Uterus (tissue), 4 donors: ENCODE results near the gene NEK9. TPM values are rescaled to one million over a fixed set of nuclear protein-coding genes. Genes with fewer than 3 reads are reported as not detected.

ENCODE experiments used
- DNase-seq, 2 donors: peaks; one replicate each; pipeline ENCODE4 v3.0.0-alpha.2; 2019 to 2020
- H3K27ac ChIP-seq, 2 donors: fragments of 200-600 bp; sonication (generic); 1 replicate in 1 of 2; 2 replicates in 1 of 2; pipeline ENCODE4 v1.5.1; 2016 to 2018
- H3K27me3 ChIP-seq, 2 donors: fragments of 200-600 bp; sonication (generic); one replicate each; pipeline ENCODE4 v1.5.1; 2018 to 2019; ENCODE audit warnings: control low read depth in 1 of 2
- H3K36me3 ChIP-seq, 2 donors: fragments of 200-600 bp; sonication (generic); one replicate each; pipeline ENCODE4 v1.5.1; 2019; ENCODE audit warnings: control low read depth in 1 of 2
- H3K4me1 ChIP-seq, 2 donors: fragments of 200-600 bp; sonication (generic); one replicate each; pipeline ENCODE4 v1.5.1; 2018 to 2019; ENCODE audit warnings: control low read depth in 1 of 2
- H3K4me3 ChIP-seq, 2 donors: fragments of 200-600 bp; sonication (generic); 1 replicate in 1 of 2; 2 replicates in 1 of 2; pipeline ENCODE4 v1.5.1; 2018 to 2019; ENCODE audit warnings: mild to moderate bottlenecking in 1 of 2
- H3K9me3 ChIP-seq, 2 donors: fragments of 200-600 bp; sonication (generic); one replicate each; pipeline ENCODE4 v1.5.1; 2019; ENCODE audit warnings: control low read depth in 1 of 2
- POLR2A ChIP-seq, 2 donors: fragments of 450-650 bp; IDR thresholded peaks; one replicate each; pipeline ENCODE4 v1.6.1; 2016; ENCODE audit warnings: antibody characterized with exemption in 2 of 2, mild to moderate bottlenecking in 1 of 2, moderate library complexity in 1 of 2
- intact Hi-C: fragments of 100-400 bp; cut with DNase I; formaldehyde crosslinking; loops from one replicate; pipeline ENCODE4 v1.15.1; 2023; ENCODE audit warnings: low total_unique reads
- small RNA-seq: library from RNA; depleted of rRNA; stranded (forward); fragments of <200 nt; gene quantifications from one replicate; pipeline ENCODE3, GENCODE V24; 2016
- total RNA-seq, 4 donors: library from RNA; depleted of rRNA in 3 of 4; stranded (reverse); fragments of >200 nt in 3 of 4; gene quantifications; one replicate each; pipeline versions ENCODE4 v1.1.0 to v1.2.4, GENCODE V29; 2014 to 2023
- TF ChIP-seq, protein P1 (sequence below), 4 experiments: fragments of 200-600 bp in 2 of 4; fragments of 450-650 bp in 2 of 4; sonication (generic) in 2 of 4; IDR thresholded peaks; one replicate each; pipeline ENCODE4 v1.5.1; 2016 to 2019; ENCODE audit warnings: antibody characterized with exemption in 4 of 4, mild to moderate bottlenecking in 2 of 4, moderate library complexity in 1 of 4
- donor health status: DM: yes; HTN: yes; CAD: no.

The NEK9 gene
- total RNA-seq, 4 donors from 2014 or later: 51.2 to 115 (median 71.4) TPM

DNA sequence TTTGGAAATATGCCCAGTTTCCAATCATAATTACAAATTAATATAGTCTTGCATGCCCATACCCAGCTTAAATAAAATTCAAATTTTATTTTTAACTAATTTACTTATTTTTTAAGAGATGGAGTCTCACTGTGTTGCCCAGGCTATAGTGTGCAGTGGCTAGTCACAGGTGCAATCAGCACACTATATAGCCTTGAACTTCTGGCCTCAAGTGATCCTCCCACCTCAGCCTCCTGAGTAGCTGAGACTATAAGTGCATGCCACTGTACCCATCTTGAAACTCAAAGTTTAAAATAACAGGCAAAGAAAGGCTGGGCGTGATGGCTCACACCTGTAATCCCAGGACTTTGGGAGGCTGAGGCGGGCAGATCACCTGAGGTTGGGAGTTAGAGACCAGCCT is 85.9 kb downstream of the NEK9 start:
- no peaks in the 10 kb centered on the region for H3K4me1 ChIP-seq
- TF ChIP-seq POLR2A (IDR thresholded peaks at IDR 0.05): no peak
- TF ChIP-seq, protein P1, sequence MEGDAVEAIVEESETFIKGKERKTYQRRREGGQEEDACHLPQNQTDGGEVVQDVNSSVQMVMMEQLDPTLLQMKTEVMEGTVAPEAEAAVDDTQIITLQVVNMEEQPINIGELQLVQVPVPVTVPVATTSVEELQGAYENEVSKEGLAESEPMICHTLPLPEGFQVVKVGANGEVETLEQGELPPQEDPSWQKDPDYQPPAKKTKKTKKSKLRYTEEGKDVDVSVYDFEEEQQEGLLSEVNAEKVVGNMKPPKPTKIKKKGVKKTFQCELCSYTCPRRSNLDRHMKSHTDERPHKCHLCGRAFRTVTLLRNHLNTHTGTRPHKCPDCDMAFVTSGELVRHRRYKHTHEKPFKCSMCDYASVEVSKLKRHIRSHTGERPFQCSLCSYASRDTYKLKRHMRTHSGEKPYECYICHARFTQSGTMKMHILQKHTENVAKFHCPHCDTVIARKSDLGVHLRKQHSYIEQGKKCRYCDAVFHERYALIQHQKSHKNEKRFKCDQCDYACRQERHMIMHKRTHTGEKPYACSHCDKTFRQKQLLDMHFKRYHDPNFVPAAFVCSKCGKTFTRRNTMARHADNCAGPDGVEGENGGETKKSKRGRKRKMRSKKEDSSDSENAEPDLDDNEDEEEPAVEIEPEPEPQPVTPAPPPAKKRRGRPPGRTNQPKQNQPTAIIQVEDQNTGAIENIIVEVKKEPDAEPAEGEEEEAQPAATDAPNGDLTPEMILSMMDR (IDR thresholded peaks at IDR 0.05): no peak
- no peak overlapping the region for H3K4me3 ChIP-seq
- no peaks in the 10 kb centered on the region for H3K9me3 ChIP-seq
- intact Hi-C loops: no loop called here
- DNase-seq: no peak
- H3K27me3 ChIP-seq: no peaks in the 10 kb centered on the region
- H3K27ac ChIP-seq: no peak overlapping the region
- no peaks in the 10 kb centered on the region for H3K36me3 ChIP-seq

DNA sequence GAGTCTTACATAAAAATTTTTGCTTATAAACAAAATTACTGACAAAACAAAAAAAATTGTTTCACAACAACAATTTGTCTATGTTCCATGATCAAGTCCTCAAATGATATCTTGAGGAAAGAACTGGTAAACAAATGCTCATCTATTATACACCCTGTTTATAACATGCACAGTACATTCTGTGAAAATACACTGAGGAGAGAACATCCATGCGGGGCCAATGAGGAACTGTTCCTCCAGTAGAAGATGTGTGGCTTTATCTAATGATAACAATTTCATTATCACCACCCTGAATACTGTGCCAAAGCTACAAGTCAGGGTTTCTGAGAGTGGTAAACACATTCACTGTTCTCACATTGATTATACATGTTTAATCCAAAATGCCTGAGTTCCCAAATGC is 86.3 kb downstream of the NEK9 start:
- intact Hi-C loops: no loop called here
- TF ChIP-seq, protein P1 (IDR thresholded peaks at IDR 0.05): no peak
- TF ChIP-seq POLR2A (IDR thresholded peaks at IDR 0.05): no peak
- Histone ChIP-seq H3K9me3 (no peaks in the 10 kb centered on the region), H3K4me1 (no peaks in the 10 kb centered on the region), H3K4me3 (no peak overlapping the region), H3K27ac (no peak overlapping the region), H3K36me3 (no peaks in the 10 kb centered on the region), H3K27me3 (no peaks in the 10 kb centered on the region)
- DNase-seq: no peak

GRCh38 chr14:75032939-75033338 is 93.9 kb downstream of the NEK9 start:
- TF ChIP-seq POLR2A (IDR thresholded peaks at IDR 0.05): no peak
- TF ChIP-seq, protein P1 (IDR thresholded peaks at IDR 0.05): no peak
- Histone ChIP-seq H3K9me3 (no peaks in the 10 kb centered on the region), H3K4me1 (no peaks in the 10 kb centered on the region), H3K27ac (no peak overlapping the region), H3K36me3 (no peaks in the 10 kb centered on the region), H3K27me3 (no peaks in the 10 kb centered on the region), H3K4me3 (no peak overlapping the region)
- intact Hi-C loops: no loop called here
- no peak for DNase-seq

DNA sequence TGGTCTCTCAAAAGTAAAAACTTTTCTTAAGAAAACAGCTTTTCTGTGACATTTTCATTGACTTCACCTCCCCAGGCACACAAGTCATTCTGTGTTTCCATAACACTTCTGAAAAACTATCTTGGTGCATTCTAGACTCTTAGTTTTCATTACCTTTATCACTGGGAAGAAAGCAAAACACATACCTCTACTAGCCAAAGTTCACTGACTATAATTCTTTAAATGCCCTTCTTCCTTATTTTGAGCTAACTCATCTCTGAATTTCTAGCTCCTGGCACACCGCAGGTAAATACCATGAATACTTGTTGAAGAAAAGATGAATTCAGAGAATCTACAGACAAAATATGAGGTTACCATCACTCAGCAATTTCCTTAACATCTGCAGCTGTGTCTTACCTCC is 96.7 kb downstream of the NEK9 start:
- DNase-seq: no peak
- TF ChIP-seq, protein P1 (IDR thresholded peaks at IDR 0.05): no peak
- TF ChIP-seq POLR2A (IDR thresholded peaks at IDR 0.05): no peak
- H3K27ac ChIP-seq: no peak overlapping the region
- H3K4me3 ChIP-seq: no peak overlapping the region
- no peaks in the 10 kb centered on the region for H3K9me3 ChIP-seq
- intact Hi-C loops: no loop called here
- H3K36me3 ChIP-seq: no peaks in the 10 kb centered on the region
- H3K27me3 ChIP-seq: no peaks in the 10 kb centered on the region
- no peaks in the 10 kb centered on the region for H3K4me1 ChIP-seq

Small RNAs within 50 kb of the gene (small RNA-seq; reads per million reads assigned to genes)
- gene HIF1AP1: not detected

Other genes starting within 250 kb of the NEK9 start
- gene DLST, start 245.1 kb downstream of the NEK9 start, total RNA-seq: 10 to 100 TPM; 31.8 to 77.2 (median 62.7) TPM
- gene RPS6KL1, start 203.8 kb downstream of the NEK9 start, total RNA-seq: 10 to 100 TPM in 1 of 4 donors, 1 to 10 TPM in 1, under 1 TPM in 1, not detected in 1; 0.26 to 11.1 (median 3.0) TPM
- gene PGF, start 171.5 kb downstream of the NEK9 start, total RNA-seq: 10 to 100 TPM in 2 of 4 donors, 1 to 10 TPM in 2; 2.7 to 32.4 (median 15.4) TPM
- gene EIF2B2, start 124.1 kb downstream of the NEK9 start, total RNA-seq: 10 to 100 TPM; 27.3 to 41.9 (median 35.5) TPM
- gene MLH3, start 75.6 kb downstream of the NEK9 start, total RNA-seq: 10 to 100 TPM; 16.4 to 83.4 (median 50.1) TPM
- gene ACYP1, start 63.0 kb downstream of the NEK9 start, total RNA-seq: 10 to 100 TPM; 11.8 to 30.6 (median 21.4) TPM
- gene ZC2HC1C, start 57.4 kb downstream of the NEK9 start, total RNA-seq: 1 to 10 TPM in 2 of 4 donors, under 1 TPM in 1, not detected in 1; 0.26 to 4.7 (median 2.4) TPM
- gene TMED10, start 49.6 kb upstream of the NEK9 start, total RNA-seq: 100 to 1,000 TPM; 206 to 389 (median 287) TPM
- gene FOS, start 151.8 kb upstream of the NEK9 start, total RNA-seq: 1,000 to 10,000 TPM in 1 of 4 donors, 100 to 1,000 TPM in 2, 10 to 100 TPM in 1; 29.2 to 1,111 (median 137) TPM